Gastroesophageal sphincter (tissue), 4 donors: ENCODE measurements around the gene ARHGEF7. TPM values are rescaled to one million over a fixed set of nuclear protein-coding genes. Genes with fewer than 3 reads are reported as not detected.

ENCODE experiments used
- ATAC-seq: fragments of 150-250 bp; one replicate; pipeline ENCODE4 v1.9.1; 2016; ENCODE audit warnings: mild to moderate bottlenecking, moderate library complexity
- H3K27ac ChIP-seq, 4 donors: fragments of 200-600 bp; sonication (generic) in 3 of 4; 1 replicate in 3 of 4; 2 replicates in 1 of 4; pipeline ENCODE4 v1.5.1; 2016 to 2019
- H3K27me3 ChIP-seq: fragments of 200-600 bp; sonication (generic); one replicate; pipeline ENCODE4 v1.5.1; 2019
- H3K36me3 ChIP-seq, 2 donors: fragments of 200-600 bp; sonication (generic); one replicate each; pipeline ENCODE4 v1.5.1; 2019; ENCODE audit warnings: control low read depth in 1 of 2
- H3K4me1 ChIP-seq, 3 donors: fragments of 200-600 bp; sonication (generic); 1 replicate in 2 of 3; 2 replicates in 1 of 3; pipeline ENCODE4 v1.5.1; 2016 to 2019; ENCODE audit warnings: control low read depth in 2 of 3
- H3K4me3 ChIP-seq, 2 donors: fragments of 200-600 bp; sonication (generic); one replicate each; pipeline ENCODE4 v1.5.1; 2019; ENCODE audit warnings: mild to moderate bottlenecking in 1 of 2, moderate library complexity in 1 of 2
- H3K9me3 ChIP-seq, 3 donors: fragments of 200-600 bp; sonication (generic); one replicate each; pipeline ENCODE4 v1.5.1; 2017 to 2019; ENCODE audit warnings: control low read depth in 2 of 3
- EP300 ChIP-seq: sonication (generic); formaldehyde crosslinking; IDR thresholded peaks from one replicate; pipeline ENCODE4 v1.6.1; 2017; ENCODE audit warnings: antibody characterized with exemption, mild to moderate bottlenecking
- POLR2A ChIP-seq, 2 donors: fragments of 450-650 bp; IDR thresholded peaks; one replicate each; pipeline ENCODE4 v1.6.1; 2017; ENCODE audit warnings: antibody characterized with exemption in 2 of 2, mild to moderate bottlenecking in 2 of 2, moderate library complexity in 1 of 2
- POLR2AphosphoS5 ChIP-seq: sonication (generic); formaldehyde crosslinking; IDR thresholded peaks from one replicate; pipeline ENCODE4 v1.6.1; 2017; ENCODE audit warnings: antibody characterized with exemption
- WGBS, 2 donors: methylation state at CpG; one replicate each; pipeline ENCODE4 v1.1.5; 2018; ENCODE audit warnings: low coverage in 1 of 2; 5-methylcytosine and 5-hydroxymethylcytosine counted together
- total RNA-seq, 4 donors: library from RNA; depleted of rRNA; stranded (reverse); fragments of >200 nt; gene quantifications; one replicate each; pipeline ENCODE4 v1.1.0, GENCODE V29; 2016
- TF ChIP-seq, protein P1 (sequence below), 4 experiments: fragments of 200-600 bp in 2 of 4; fragments of 450-650 bp in 2 of 4; sonication (generic) in 1 of 4; IDR thresholded peaks; one replicate each; pipeline ENCODE4 v1.5.1; 2017 to 2019; ENCODE audit warnings: antibody characterized with exemption in 4 of 4, mild to moderate bottlenecking in 2 of 4, moderate library complexity in 2 of 4

ARHGEF7 gene
- total RNA-seq, 4 donors from 2014 or later = 23.3 to 78.6 (median 47.2) TPM

- no peak overlapping the region for H3K4me3 ChIP-seq
- no peak for ATAC-seq
- WGBS, 2 donors = 96 to 100% methylated on average over 2 to 9 of the region's 10 CpGs
- peaks cover 0 to 63% (median 7%) of the 10 kb centered on the region in 3 donors for H3K4me1 ChIP-seq
- H3K27ac ChIP-seq = no peak overlapping the region
- TF ChIP-seq POLR2A (IDR thresholded peaks at IDR 0.05) = no peak
- TF ChIP-seq, protein P1, sequence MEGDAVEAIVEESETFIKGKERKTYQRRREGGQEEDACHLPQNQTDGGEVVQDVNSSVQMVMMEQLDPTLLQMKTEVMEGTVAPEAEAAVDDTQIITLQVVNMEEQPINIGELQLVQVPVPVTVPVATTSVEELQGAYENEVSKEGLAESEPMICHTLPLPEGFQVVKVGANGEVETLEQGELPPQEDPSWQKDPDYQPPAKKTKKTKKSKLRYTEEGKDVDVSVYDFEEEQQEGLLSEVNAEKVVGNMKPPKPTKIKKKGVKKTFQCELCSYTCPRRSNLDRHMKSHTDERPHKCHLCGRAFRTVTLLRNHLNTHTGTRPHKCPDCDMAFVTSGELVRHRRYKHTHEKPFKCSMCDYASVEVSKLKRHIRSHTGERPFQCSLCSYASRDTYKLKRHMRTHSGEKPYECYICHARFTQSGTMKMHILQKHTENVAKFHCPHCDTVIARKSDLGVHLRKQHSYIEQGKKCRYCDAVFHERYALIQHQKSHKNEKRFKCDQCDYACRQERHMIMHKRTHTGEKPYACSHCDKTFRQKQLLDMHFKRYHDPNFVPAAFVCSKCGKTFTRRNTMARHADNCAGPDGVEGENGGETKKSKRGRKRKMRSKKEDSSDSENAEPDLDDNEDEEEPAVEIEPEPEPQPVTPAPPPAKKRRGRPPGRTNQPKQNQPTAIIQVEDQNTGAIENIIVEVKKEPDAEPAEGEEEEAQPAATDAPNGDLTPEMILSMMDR (IDR thresholded peaks at IDR 0.05) = no peak
- TF ChIP-seq POLR2AphosphoS5 = no peak
- TF ChIP-seq EP300 = no peak
- peaks cover 0 to 5% of the 10 kb centered on the region in 2 donors for H3K36me3 ChIP-seq
- no peaks in the 10 kb centered on the region for H3K27me3 ChIP-seq
- no peaks in the 10 kb centered on the region for H3K9me3 ChIP-seq
Measured at GRCh38 chr13:111165241-111166010, 50.3 kb downstream of the ARHGEF7 start.

DNA sequence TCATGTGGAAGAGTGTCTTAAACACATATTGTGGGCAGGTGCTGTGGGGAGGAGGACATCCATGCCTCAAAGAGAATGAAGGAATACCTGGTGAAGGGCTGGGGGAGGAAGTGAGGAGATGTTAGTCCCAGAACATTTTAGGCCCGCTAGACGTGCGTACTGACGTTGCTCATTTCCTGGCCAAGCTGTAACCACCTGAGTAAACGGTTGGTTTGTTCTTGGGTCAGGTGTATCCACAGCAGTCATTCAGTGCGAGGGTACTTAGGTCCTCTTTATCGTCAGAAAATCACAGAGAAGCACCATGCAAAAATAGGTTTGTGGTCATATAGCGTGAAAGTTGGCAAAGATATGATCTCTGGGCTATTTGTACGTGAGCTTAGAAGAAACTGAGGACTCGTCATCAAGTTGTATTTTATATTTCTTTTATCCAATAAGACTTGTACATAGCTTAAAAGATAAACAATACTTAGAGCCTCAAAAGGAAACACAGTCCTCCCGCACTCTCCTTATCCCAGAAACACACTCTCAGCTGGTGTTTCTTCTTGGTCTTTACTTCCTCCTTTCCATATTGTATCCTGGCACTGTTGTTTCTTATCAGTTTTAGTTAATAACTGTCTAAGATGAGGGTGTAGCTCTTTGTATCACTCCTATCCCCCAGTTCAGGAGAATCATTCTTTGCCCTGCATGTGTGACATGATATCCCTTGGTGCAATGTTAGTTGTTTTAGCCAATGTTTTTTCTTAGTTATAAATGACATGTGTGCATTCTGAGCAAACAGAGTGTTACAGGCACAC lies 52.0 kb downstream of the ARHGEF7 start:
- H3K27ac ChIP-seq = no peak overlapping the region
- peaks cover 0 to 5% of the 10 kb centered on the region in 2 donors for H3K36me3 ChIP-seq
- no peaks in the 10 kb centered on the region for H3K27me3 ChIP-seq
- peaks cover 0 to 69% (median 7%) of the 10 kb centered on the region in 3 donors for H3K4me1 ChIP-seq
- H3K9me3 ChIP-seq = no peaks in the 10 kb centered on the region
- ATAC-seq = no peak
- WGBS, 2 donors = 84 to 93% methylated on average over 10 to 11 of the region's 11 CpGs
- no peak overlapping the region for H3K4me3 ChIP-seq
- TF ChIP-seq POLR2AphosphoS5 = no peak
- no peak for TF ChIP-seq POLR2A (IDR thresholded peaks at IDR 0.05)

GRCh38 chr13:111168107-111168506 lies 53.0 kb downstream of the ARHGEF7 start:
- H3K9me3 ChIP-seq = no peaks in the 10 kb centered on the region
- no peak overlapping the region for H3K27ac ChIP-seq
- no peak for TF ChIP-seq EP300
- TF ChIP-seq, protein P1 (IDR thresholded peaks at IDR 0.05) = no peak
- no peak for ATAC-seq
- peaks cover 0 to 68% (median 7%) of the 10 kb centered on the region in 3 donors for H3K4me1 ChIP-seq
- no peak overlapping the region for H3K4me3 ChIP-seq
- no peaks in the 10 kb centered on the region for H3K27me3 ChIP-seq
- H3K36me3 ChIP-seq = peaks cover 0 to 16% of the 10 kb centered on the region in 2 donors
- 69% methylated on average over 3 of the region's 8 CpGs; no CpG with 5 or more reads in 1 of the 2 donors for WGBS, 2 donors

- Histone ChIP-seq H3K4me3 (no peak overlapping the region), H3K36me3 (peaks cover 0 to 21% of the 10 kb centered on the region in 2 donors), H3K4me1 (peaks cover 0 to 91% (median 7%) of the 10 kb centered on the region in 3 donors), H3K27ac (no peak overlapping the region), H3K9me3 (no peaks in the 10 kb centered on the region), H3K27me3 (no peaks in the 10 kb centered on the region)
- ATAC-seq = no peak
- WGBS, 2 donors = 66 to 86% methylated on average over 2 to 3 of the region's 3 CpGs
- TF ChIP-seq, protein P1 (IDR thresholded peaks at IDR 0.05) = no peak
- no peak for TF ChIP-seq POLR2A (IDR thresholded peaks at IDR 0.05)
- no peak for TF ChIP-seq EP300
- no peak for TF ChIP-seq POLR2AphosphoS5
Measured at GRCh38 chr13:111171112-111171511, 56.0 kb downstream of the ARHGEF7 start.

GRCh38 chr13:111171629-111172028 lies 56.5 kb downstream of the ARHGEF7 start:
- TF ChIP-seq POLR2A (IDR thresholded peaks at IDR 0.05) (no peak), POLR2AphosphoS5 (no peak), EP300 (no peak)
- TF ChIP-seq, protein P1 (IDR thresholded peaks at IDR 0.05) = no peak
- no peak overlapping the region for H3K27ac ChIP-seq
- H3K36me3 ChIP-seq = peaks cover 0 to 21% of the 10 kb centered on the region in 2 donors
- no peak for ATAC-seq
- no peaks in the 10 kb centered on the region for H3K9me3 ChIP-seq
- peaks cover 0 to 91% (median 7%) of the 10 kb centered on the region in 3 donors for H3K4me1 ChIP-seq
- H3K27me3 ChIP-seq = no peaks in the 10 kb centered on the region
- H3K4me3 ChIP-seq = no peak overlapping the region
- 94 to 100% methylated on average over 1 to 2 of the region's 2 CpGs for WGBS, 2 donors
